Measurements from ENCODE around the gene TNFAIP2.
A peak's percentile ranks its signal among the peaks of the same experiment; 100 is the strongest.

Gene TNFAIP2

GRCh38 chr14:103094406-103095209 lies 28.7 kb upstream of the TNFAIP2 start, which contains the start of gene EXOC3L4:
TSS of gene EXOC3L4 (plus strand) at chr14:103094725. CDS start at chr14:103100220, 5,495 bp downstream.
- no peak for DNase-seq

- DNase-seq: no peak
Measured at GRCh38 chr14:103095210-103095778, 28.0 kb upstream of the TNFAIP2 start.

GRCh38 chr14:103096387-103096786 lies 26.9 kb upstream of the TNFAIP2 start:
- no peak for DNase-seq

- DNase-seq: no peak
Measured at GRCh38 chr14:103097244-103097993, 25.8 kb upstream of the TNFAIP2 start.

GRCh38 chr14:103097994-103098957 lies 25.0 kb upstream of the TNFAIP2 start:
- DNase-seq: no peak

- DNase-seq: no peak
Measured at GRCh38 chr14:103099081-103099732, 24.1 kb upstream of the TNFAIP2 start.

GRCh38 chr14:103099733-103100280 lies 23.5 kb upstream of the TNFAIP2 start:
- no peak for DNase-seq

GRCh38 chr14:103100281-103101121 lies 22.8 kb upstream of the TNFAIP2 start:
- DNase-seq: no peak

GRCh38 chr14:103101257-103101962 lies 21.9 kb upstream of the TNFAIP2 start:
- DNase-seq: no peak

GRCh38 chr14:103101963-103102688 lies 21.1 kb upstream of the TNFAIP2 start:
- DNase-seq: no peak

- DNase-seq: no peak
Measured at GRCh38 chr14:103102689-103103260, 20.5 kb upstream of the TNFAIP2 start.

- DNase-seq: no peak
Measured at GRCh38 chr14:103103461-103104388, 19.5 kb upstream of the TNFAIP2 start.

GRCh38 chr14:103104389-103104653 lies 18.9 kb upstream of the TNFAIP2 start:
- DNase-seq: no peak

- peak; percentile 32 for DNase-seq
Measured at GRCh38 chr14:103104654-103105452, 18.4 kb upstream of the TNFAIP2 start.

- no peak for DNase-seq
Measured at GRCh38 chr14:103105580-103106150, 17.6 kb upstream of the TNFAIP2 start.

- no peak for DNase-seq
Measured at GRCh38 chr14:103107455-103107854, 15.8 kb upstream of the TNFAIP2 start.
